ENCODE measurements around the gene GREB1L. TPM values are rescaled to one million over a fixed set of nuclear protein-coding genes. Genes with fewer than 3 reads are reported as not detected.

GREB1L gene
- 54.4 and 55.1 TPM in 2 replicates for polyA plus RNA-seq (2013)

DNA sequence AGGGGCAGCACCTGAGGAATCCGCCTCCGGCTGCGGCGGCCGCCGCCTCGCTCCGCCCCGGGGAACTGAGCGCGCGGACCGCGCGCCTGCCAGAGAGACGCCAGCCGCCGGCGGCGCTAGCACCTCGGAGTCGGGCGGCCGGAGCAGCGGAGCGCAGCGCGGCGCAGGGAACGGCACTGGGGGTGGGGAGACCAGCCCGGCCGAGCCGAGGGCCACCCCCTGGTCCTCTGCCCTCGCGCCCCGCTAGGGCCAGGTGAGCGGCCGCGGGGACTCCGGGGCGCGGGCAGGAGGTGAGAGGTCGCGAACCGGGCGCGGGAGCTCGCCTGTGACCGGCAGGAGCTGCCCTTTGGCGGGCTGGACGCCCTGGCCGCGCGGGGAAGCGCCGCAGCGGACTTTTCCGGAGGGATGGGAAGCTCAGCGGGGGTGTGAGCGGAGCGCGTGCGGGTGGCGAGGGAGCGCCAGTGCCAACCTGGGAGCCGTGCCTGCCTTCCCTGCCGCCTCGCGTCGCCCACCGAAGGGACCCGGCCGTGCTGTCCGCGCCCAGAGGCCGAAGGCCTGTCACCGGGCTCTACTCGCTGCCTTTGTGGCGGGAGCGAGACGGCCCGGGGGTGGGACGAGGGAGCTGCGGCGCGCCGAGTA, at the start of gene GREB1L:
TSS of gene GREB1L (plus strand) at position 92 of the 639 bp plus-strand sequence. CDS start 141,287 bp downstream, outside the sequence.
- H3K18ac ChIP-seq (ENCODE audit: low read length) = peak within 1 kb of the TSS; percentile 98
- peak within 1 kb of the TSS; percentile 29 for H3K23ac ChIP-seq (ENCODE audit: low read length)
- H3K79me2 ChIP-seq (ENCODE audit: control insufficient read depth, insufficient read depth, low read length, poor library complexity) = peaks cover 19% of the 10 kb centered on the region
- peak within 1 kb of the TSS; percentile 94 for H4K8ac ChIP-seq (ENCODE audit: low read depth, low read length)
- H2AK5ac ChIP-seq (ENCODE audit: low read length) = peak within 1 kb of the TSS; percentile 93
- H3K4ac ChIP-seq (ENCODE audit: low read depth, low read length) = peak within 1 kb of the TSS; percentile 97
- H3K36me3 ChIP-seq (ENCODE audit: control insufficient read depth in 1 of 2, insufficient read depth in 2 of 2, low read length in 2 of 2) = no peaks in the 10 kb centered on the region
- no peaks in the 10 kb centered on the region for H3K9me3 ChIP-seq (ENCODE audit: insufficient read depth, low read depth, low read length)
- DNase-seq = peak; percentile 59 to 77
- H3K9ac ChIP-seq (ENCODE audit: low read length) = peak within 1 kb of the TSS; percentile 89
- peak within 1 kb of the TSS; percentile 97 for H2BK5ac ChIP-seq (ENCODE audit: low read depth, low read length, poor library complexity)
- peaks cover 23% of the 10 kb centered on the region for H3K79me1 ChIP-seq (ENCODE audit: low read length)
- H2BK120ac ChIP-seq (ENCODE audit: insufficient read depth, low read length, poor library complexity) = peak within 1 kb of the TSS; percentile 91
- peak within 1 kb of the TSS; percentile 95 for H2BK12ac ChIP-seq (ENCODE audit: low read length)
- peak within 1 kb of the TSS; percentile 89 for H4K12ac ChIP-seq (ENCODE audit: low read depth, low read length)
- H3K14ac ChIP-seq (ENCODE audit: low read length) = peak within 1 kb of the TSS; percentile 99
- peaks cover 4 to 5% of the 10 kb centered on the region in 2 experiments for H3K4me1 ChIP-seq (ENCODE audit: control insufficient read depth in 1 of 2, insufficient read depth in 2 of 2, low read length in 2 of 2)
- WGBS (ENCODE audit: extremely low coverage, insufficient coverage, insufficient read length) = no CpG with 5 or more reads among the region's 87 CpGs
- peak within 1 kb of the TSS; percentile 97 for H4K91ac ChIP-seq (ENCODE audit: low read depth, low read length)
- H3K4me3 ChIP-seq (ENCODE audit: low read depth, low read length) = peak within 1 kb of the TSS; percentile 99
- H2AFZ ChIP-seq (ENCODE audit: insufficient read depth, low read length, poor library complexity) = peak within 1 kb of the TSS; percentile 88
- peak within 1 kb of the TSS; percentile 83 for H3K4me2 ChIP-seq (ENCODE audit: low read length)
- H3K27ac ChIP-seq (ENCODE audit: low read depth, low read length) = peak within 1 kb of the TSS; percentile 87
- H3K27me3 ChIP-seq (ENCODE audit: insufficient read depth, low read length) = no peaks in the 10 kb centered on the region

DNA sequence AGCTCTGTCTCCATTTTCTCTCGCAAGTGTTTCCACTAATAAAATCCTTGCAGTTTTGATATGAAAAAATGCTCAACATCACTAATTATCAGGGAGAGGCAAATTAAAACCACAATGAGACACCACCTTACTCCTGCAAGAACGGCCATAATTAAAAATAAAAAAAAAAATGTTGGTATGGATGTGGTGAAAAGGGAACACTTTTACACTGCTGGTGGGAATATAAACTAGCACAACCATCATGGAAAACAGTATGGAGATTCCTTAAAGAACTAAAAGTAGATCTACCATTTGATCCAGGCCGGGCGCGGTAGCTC, 49.8 kb upstream of the GREB1L start:
- H3K4ac ChIP-seq (ENCODE audit: low read depth, low read length) = no peak overlapping the region
- H2BK5ac ChIP-seq (ENCODE audit: low read depth, low read length, poor library complexity) = no peak overlapping the region
- H2BK120ac ChIP-seq (ENCODE audit: insufficient read depth, low read length, poor library complexity) = no peak overlapping the region
- H2AK5ac ChIP-seq (ENCODE audit: low read length) = no peak overlapping the region
- H2AFZ ChIP-seq (ENCODE audit: insufficient read depth, low read length, poor library complexity) = no peak overlapping the region
- no peak overlapping the region for H3K4me3 ChIP-seq (ENCODE audit: low read depth, low read length)
- H4K12ac ChIP-seq (ENCODE audit: low read depth, low read length) = no peak overlapping the region
- H3K79me1 ChIP-seq (ENCODE audit: low read length) = no peaks in the 10 kb centered on the region
- H4K8ac ChIP-seq (ENCODE audit: low read depth, low read length) = no peak overlapping the region
- no peaks in the 10 kb centered on the region for H3K4me1 ChIP-seq (ENCODE audit: control insufficient read depth in 1 of 2, insufficient read depth in 2 of 2, low read length in 2 of 2)
- no peak overlapping the region for H3K4me2 ChIP-seq (ENCODE audit: low read length)
- H3K27ac ChIP-seq (ENCODE audit: low read depth, low read length) = no peak overlapping the region
- no peak overlapping the region for H3K14ac ChIP-seq (ENCODE audit: low read length)
- H4K91ac ChIP-seq (ENCODE audit: low read depth, low read length) = no peak overlapping the region
- DNase-seq = no peak
- H3K9me3 ChIP-seq (ENCODE audit: insufficient read depth, low read depth, low read length) = no peaks in the 10 kb centered on the region
- H3K36me3 ChIP-seq (ENCODE audit: control insufficient read depth in 1 of 2, insufficient read depth in 2 of 2, low read length in 2 of 2) = no peaks in the 10 kb centered on the region
- no peak overlapping the region for H3K9ac ChIP-seq (ENCODE audit: low read length)
- H3K27me3 ChIP-seq (ENCODE audit: insufficient read depth, low read length) = no peaks in the 10 kb centered on the region
- no peak overlapping the region for H3K23ac ChIP-seq (ENCODE audit: low read length)
- no peak overlapping the region for H3K18ac ChIP-seq (ENCODE audit: low read length)
- H3K79me2 ChIP-seq (ENCODE audit: control insufficient read depth, insufficient read depth, low read length, poor library complexity) = no peaks in the 10 kb centered on the region
- WGBS (ENCODE audit: extremely low coverage, insufficient coverage, insufficient read length) = no CpG with 5 or more reads among the region's 5 CpGs
- no peak overlapping the region for H2BK12ac ChIP-seq (ENCODE audit: low read length)

DNA sequence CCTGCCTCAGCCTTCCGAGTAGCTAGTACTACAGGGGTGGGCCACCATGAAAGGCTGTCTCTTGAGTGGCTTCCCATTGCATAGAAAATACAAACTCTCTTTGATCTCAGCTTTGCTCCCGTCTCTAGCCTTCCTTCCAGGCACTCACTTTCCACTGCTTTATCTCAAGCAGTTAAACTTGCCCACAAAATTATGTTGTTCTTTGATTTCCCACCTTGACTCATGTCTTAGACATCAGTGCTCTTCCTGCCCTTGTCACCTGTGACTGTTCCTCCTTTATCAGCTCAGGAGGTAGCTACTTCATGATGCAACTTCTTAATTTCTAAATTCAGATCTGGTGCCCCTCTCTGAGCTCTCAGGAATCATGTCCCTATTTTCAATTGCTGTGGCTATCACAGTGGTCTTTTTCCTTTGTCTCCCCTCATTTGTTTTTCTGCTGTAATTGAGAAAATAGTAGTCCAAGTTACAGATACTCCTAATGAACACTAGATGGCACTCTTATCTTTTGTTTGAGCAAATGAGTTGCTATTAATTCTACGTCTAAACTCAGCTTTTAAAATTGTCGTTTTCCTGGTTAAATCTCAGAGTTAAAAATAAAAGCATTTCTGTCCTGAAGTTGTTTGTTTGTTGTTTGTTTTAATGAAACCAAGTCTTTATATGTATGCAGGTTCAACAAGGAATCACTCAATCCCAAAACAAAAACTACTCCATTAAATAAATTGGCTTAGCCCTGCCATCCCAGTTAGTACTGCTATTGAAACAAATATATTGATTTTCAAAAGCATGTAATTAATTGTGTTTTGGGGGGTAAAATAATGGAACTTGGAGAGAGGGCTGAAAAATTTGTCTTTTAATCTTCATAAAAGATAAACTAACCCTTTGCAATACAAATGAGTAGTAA, 46.9 kb upstream of the GREB1L start:
- no peaks in the 10 kb centered on the region for H3K27me3 ChIP-seq (ENCODE audit: insufficient read depth, low read length)
- H3K23ac ChIP-seq (ENCODE audit: low read length) = no peak overlapping the region
- H2BK5ac ChIP-seq (ENCODE audit: low read depth, low read length, poor library complexity) = no peak overlapping the region
- H2BK12ac ChIP-seq (ENCODE audit: low read length) = peak overlapping the region; percentile 58
- H2AFZ ChIP-seq (ENCODE audit: insufficient read depth, low read length, poor library complexity) = no peak overlapping the region
- H3K36me3 ChIP-seq (ENCODE audit: control insufficient read depth in 1 of 2, insufficient read depth in 2 of 2, low read length in 2 of 2) = no peaks in the 10 kb centered on the region
- H4K91ac ChIP-seq (ENCODE audit: low read depth, low read length) = no peak overlapping the region
- H4K8ac ChIP-seq (ENCODE audit: low read depth, low read length) = peak overlapping the region; percentile 47
- H3K79me2 ChIP-seq (ENCODE audit: control insufficient read depth, insufficient read depth, low read length, poor library complexity) = no peaks in the 10 kb centered on the region
- no peak overlapping the region for H3K4ac ChIP-seq (ENCODE audit: low read depth, low read length)
- no peak overlapping the region for H3K9ac ChIP-seq (ENCODE audit: low read length)
- H3K9me3 ChIP-seq (ENCODE audit: insufficient read depth, low read depth, low read length) = no peaks in the 10 kb centered on the region
- H3K18ac ChIP-seq (ENCODE audit: low read length) = no peak overlapping the region
- H3K4me2 ChIP-seq (ENCODE audit: low read length) = no peak overlapping the region
- H2AK5ac ChIP-seq (ENCODE audit: low read length) = no peak overlapping the region
- H3K4me1 ChIP-seq (ENCODE audit: control insufficient read depth in 1 of 2, insufficient read depth in 2 of 2, low read length in 2 of 2) = no peaks in the 10 kb centered on the region
- no peak overlapping the region for H3K27ac ChIP-seq (ENCODE audit: low read depth, low read length)
- peak in 1 of 2 donors; percentile 75 for DNase-seq
- H3K14ac ChIP-seq (ENCODE audit: low read length) = no peak overlapping the region
- H3K79me1 ChIP-seq (ENCODE audit: low read length) = no peaks in the 10 kb centered on the region
- H3K4me3 ChIP-seq (ENCODE audit: low read depth, low read length) = no peak overlapping the region
- H4K12ac ChIP-seq (ENCODE audit: low read depth, low read length) = no peak overlapping the region
- H2BK120ac ChIP-seq (ENCODE audit: insufficient read depth, low read length, poor library complexity) = no peak overlapping the region
- WGBS (ENCODE audit: extremely low coverage, insufficient coverage, insufficient read length) = no CpG with 5 or more reads among the region's 4 CpGs

DNA sequence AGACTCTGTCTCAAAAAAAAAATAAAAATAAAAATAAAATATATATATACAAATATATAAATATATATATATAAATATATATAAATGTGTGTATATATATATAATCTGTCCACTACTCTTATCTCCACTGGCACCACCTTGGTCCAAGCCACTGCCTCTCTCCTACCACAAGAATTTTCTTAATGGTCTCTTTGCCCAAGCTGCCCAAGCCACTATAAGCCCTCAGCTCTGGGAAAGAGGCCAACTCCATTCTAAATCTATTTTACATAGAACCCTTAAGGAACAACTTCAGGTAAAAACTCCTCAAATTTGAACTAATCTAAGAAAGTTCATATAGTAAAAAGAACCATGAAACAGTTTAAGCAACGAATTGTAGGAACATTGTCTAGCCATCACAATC, 45.6 kb upstream of the GREB1L start:
- no peak for DNase-seq
- H3K36me3 ChIP-seq (ENCODE audit: control insufficient read depth in 1 of 2, insufficient read depth in 2 of 2, low read length in 2 of 2) = no peaks in the 10 kb centered on the region
- H2AFZ ChIP-seq (ENCODE audit: insufficient read depth, low read length, poor library complexity) = no peak overlapping the region
- no peak overlapping the region for H3K4me3 ChIP-seq (ENCODE audit: low read depth, low read length)
- no peak overlapping the region for H3K23ac ChIP-seq (ENCODE audit: low read length)
- H3K4me2 ChIP-seq (ENCODE audit: low read length) = no peak overlapping the region
- H3K4ac ChIP-seq (ENCODE audit: low read depth, low read length) = no peak overlapping the region
- H3K4me1 ChIP-seq (ENCODE audit: control insufficient read depth in 1 of 2, insufficient read depth in 2 of 2, low read length in 2 of 2) = no peaks in the 10 kb centered on the region
- H4K8ac ChIP-seq (ENCODE audit: low read depth, low read length) = no peak overlapping the region
- H2BK12ac ChIP-seq (ENCODE audit: low read length) = no peak overlapping the region
- no peak overlapping the region for H3K14ac ChIP-seq (ENCODE audit: low read length)
- H3K9ac ChIP-seq (ENCODE audit: low read length) = no peak overlapping the region
- no peak overlapping the region for H2BK120ac ChIP-seq (ENCODE audit: insufficient read depth, low read length, poor library complexity)
- no peak overlapping the region for H3K27ac ChIP-seq (ENCODE audit: low read depth, low read length)
- H4K91ac ChIP-seq (ENCODE audit: low read depth, low read length) = no peak overlapping the region
- no peaks in the 10 kb centered on the region for H3K79me1 ChIP-seq (ENCODE audit: low read length)
- no peaks in the 10 kb centered on the region for H3K27me3 ChIP-seq (ENCODE audit: insufficient read depth, low read length)
- no peaks in the 10 kb centered on the region for H3K9me3 ChIP-seq (ENCODE audit: insufficient read depth, low read depth, low read length)
- no peak overlapping the region for H2BK5ac ChIP-seq (ENCODE audit: low read depth, low read length, poor library complexity)
- WGBS (ENCODE audit: extremely low coverage, insufficient coverage, insufficient read length) = no CpG with 5 or more reads among the region's 1 CpG
- H4K12ac ChIP-seq (ENCODE audit: low read depth, low read length) = no peak overlapping the region
- no peaks in the 10 kb centered on the region for H3K79me2 ChIP-seq (ENCODE audit: control insufficient read depth, insufficient read depth, low read length, poor library complexity)
- no peak overlapping the region for H3K18ac ChIP-seq (ENCODE audit: low read length)
- no peak overlapping the region for H2AK5ac ChIP-seq (ENCODE audit: low read length)

Measured in trophoblast cell (in vitro differentiated cells and primary cell).